Gastrocnemius medialis (tissue), 4 donors: ENCODE data around the gene GHRL. TPM values are rescaled to one million over a fixed set of nuclear protein-coding genes. Genes with fewer than 3 reads are reported as not detected.

Experiments used
- ATAC-seq, 2 donors: fragments of 150-250 bp; one replicate each; pipeline ENCODE4 v1.9.1; 2016
- DNase-seq, 2 donors: peaks; one replicate each; pipeline ENCODE4 v3.0.0-alpha.2; 2019
- H3K27ac ChIP-seq, 4 donors: fragments of 200-600 bp; sonication (generic); 1 replicate in 1 of 4; 2 replicates in 3 of 4; pipeline ENCODE4 v1.5.1; 2016 to 2018; ENCODE audit warnings: mild to moderate bottlenecking in 2 of 4, moderate library complexity in 1 of 4
- H3K27me3 ChIP-seq, 3 donors: fragments of 200-600 bp; sonication (generic) in 2 of 3; 1 replicate in 1 of 3; 2 replicates in 2 of 3; pipeline versions ENCODE4 v1.5.1 to v1.6.0; 2016 to 2019; ENCODE audit warnings: mild to moderate bottlenecking in 1 of 3, moderate library complexity in 1 of 3
- H3K36me3 ChIP-seq, 2 donors: fragments of 200-600 bp; sonication (generic) in 1 of 2; one replicate each; pipeline ENCODE4 v1.5.1; 2017 to 2018
- H3K4me1 ChIP-seq, 2 donors: fragments of 200-600 bp; sonication (generic) in 1 of 2; one replicate each; pipeline ENCODE4 v1.5.1; 2016 to 2017; ENCODE audit warnings: mild to moderate bottlenecking in 2 of 2
- H3K4me3 ChIP-seq, 4 donors: fragments of 200-600 bp; sonication (generic) in 3 of 4; 1 replicate in 1 of 4; 2 replicates in 3 of 4; pipeline ENCODE4 v1.5.1; 2016 to 2019; ENCODE audit warnings: mild to moderate bottlenecking in 2 of 4
- H3K9me3 ChIP-seq, 3 donors: fragments of 200-600 bp; sonication (generic) in 2 of 3; 1 replicate in 1 of 3; 2 replicates in 2 of 3; pipeline ENCODE4 v1.5.1; 2016 to 2019
- POLR2A ChIP-seq, 2 donors: fragments of 450-650 bp; IDR thresholded peaks; one replicate each; pipeline ENCODE4 v1.6.1; 2017; ENCODE audit warnings: antibody characterized with exemption in 2 of 2, mild to moderate bottlenecking in 2 of 2, moderate library complexity in 2 of 2
- in situ Hi-C, 4 donors: fragments of 200-750 bp; cut with MboI; loops; one replicate each; pipeline versions ENCODE4 v1.15.0 to v1.8.0; 2017; ENCODE audit warnings: low sequenced_read_pairs in 4 of 4
- intact Hi-C: fragments of 100-400 bp; cut with DNase I; formaldehyde crosslinking; loops from one replicate; pipeline ENCODE4 v1.15.1; 2023; ENCODE audit warnings: low total_unique reads
- total RNA-seq, 4 donors: library from RNA; depleted of rRNA; stranded (reverse); fragments of >200 nt; gene quantifications; one replicate each; pipeline versions ENCODE4 v1.1.0 to v1.2.3, GENCODE V29; 2016
- TF ChIP-seq, protein P1 (sequence below), 5 experiments: fragments of 450-650 bp in 3 of 5; fragments of 200-600 bp in 2 of 5; sonication (generic) in 2 of 5; IDR thresholded peaks in 4 of 5; conservative IDR thresholded peaks in 1 of 5; 1 replicate in 4 of 5; 2 replicates in 1 of 5; pipeline ENCODE4 v1.5.1; 2016 to 2019; ENCODE audit warnings: antibody characterized with exemption in 5 of 5, mild to moderate bottlenecking in 3 of 5, moderate library complexity in 3 of 5

GHRL gene
- total RNA-seq, 4 donors from 2014 or later, result not detected

GRCh38 chr3:10330319-10330718, 37.6 kb upstream of the GHRL start:
- Histone ChIP-seq H3K27ac (peak overlapping the region in 3 of 4 donors; percentile 15 to 71 (median 66)), H3K9me3 (no peaks in the 10 kb centered on the region), H3K27me3 (no peaks in the 10 kb centered on the region), H3K4me1 (peaks cover 25 to 29% of the 10 kb centered on the region in 2 donors), H3K36me3 (no peaks in the 10 kb centered on the region), H3K4me3 (no peak overlapping the region)
- DNase-seq (no peak), ATAC-seq (no peak)
- in situ Hi-C loops (no loop called here), intact Hi-C loops (no loop called here)
- TF ChIP-seq, protein P1, sequence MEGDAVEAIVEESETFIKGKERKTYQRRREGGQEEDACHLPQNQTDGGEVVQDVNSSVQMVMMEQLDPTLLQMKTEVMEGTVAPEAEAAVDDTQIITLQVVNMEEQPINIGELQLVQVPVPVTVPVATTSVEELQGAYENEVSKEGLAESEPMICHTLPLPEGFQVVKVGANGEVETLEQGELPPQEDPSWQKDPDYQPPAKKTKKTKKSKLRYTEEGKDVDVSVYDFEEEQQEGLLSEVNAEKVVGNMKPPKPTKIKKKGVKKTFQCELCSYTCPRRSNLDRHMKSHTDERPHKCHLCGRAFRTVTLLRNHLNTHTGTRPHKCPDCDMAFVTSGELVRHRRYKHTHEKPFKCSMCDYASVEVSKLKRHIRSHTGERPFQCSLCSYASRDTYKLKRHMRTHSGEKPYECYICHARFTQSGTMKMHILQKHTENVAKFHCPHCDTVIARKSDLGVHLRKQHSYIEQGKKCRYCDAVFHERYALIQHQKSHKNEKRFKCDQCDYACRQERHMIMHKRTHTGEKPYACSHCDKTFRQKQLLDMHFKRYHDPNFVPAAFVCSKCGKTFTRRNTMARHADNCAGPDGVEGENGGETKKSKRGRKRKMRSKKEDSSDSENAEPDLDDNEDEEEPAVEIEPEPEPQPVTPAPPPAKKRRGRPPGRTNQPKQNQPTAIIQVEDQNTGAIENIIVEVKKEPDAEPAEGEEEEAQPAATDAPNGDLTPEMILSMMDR (IDR thresholded peaks at IDR 0.05 in 4 of 5, conservative IDR thresholded peaks at IDR 0.05 in 1 of 5), result no peak
- TF ChIP-seq POLR2A (IDR thresholded peaks at IDR 0.05), result no peak

- DNase-seq, result peak in 1 of 2 donors; percentile 65
- intact Hi-C loops (no loop called here), in situ Hi-C loops (no loop called here)
These were observed 36.8 kb upstream of the GHRL start for GRCh38 chr3:10329495-10330015.

DNA sequence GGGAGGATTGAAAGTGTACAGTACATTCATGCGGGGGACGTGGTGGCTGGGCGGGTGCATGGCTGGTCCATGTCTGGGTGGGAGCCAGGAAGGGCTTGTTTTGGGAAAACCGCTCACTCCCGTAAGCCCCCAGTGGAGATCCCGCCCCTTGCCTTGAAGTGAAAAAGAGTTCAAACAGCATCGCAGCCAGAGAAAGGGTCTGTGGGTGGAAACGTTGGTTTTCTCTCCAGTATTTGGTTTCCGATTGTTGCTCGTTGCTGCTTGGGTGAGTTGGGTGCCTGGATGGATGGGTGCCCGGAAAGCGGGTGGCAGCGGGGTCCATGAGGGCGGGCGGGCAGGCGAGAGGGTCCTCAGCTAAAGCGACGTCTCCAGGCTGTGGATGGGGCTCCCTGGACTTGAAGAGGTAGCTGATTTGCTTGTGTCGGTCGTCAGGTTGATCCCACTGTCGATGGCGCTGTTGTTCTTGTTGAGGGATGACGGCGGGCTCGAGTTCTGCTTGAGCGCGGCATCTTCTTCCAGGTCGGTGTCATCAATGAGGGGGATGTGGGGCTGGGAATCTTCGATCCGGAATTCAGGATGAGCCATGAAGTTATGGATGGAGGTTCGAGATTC, 35.8 kb upstream of the GHRL start:
- Histone ChIP-seq H3K27ac (no peak overlapping the region), H3K27me3 (no peaks in the 10 kb centered on the region), H3K9me3 (no peaks in the 10 kb centered on the region), H3K36me3 (no peaks in the 10 kb centered on the region), H3K4me1 (peaks cover 12 to 13% of the 10 kb centered on the region in 2 donors), H3K4me3 (no peak overlapping the region)
- TF ChIP-seq, protein P1 (IDR thresholded peaks at IDR 0.05 in 4 of 5, conservative IDR thresholded peaks at IDR 0.05 in 1 of 5), result no peak
- no peak for TF ChIP-seq POLR2A (IDR thresholded peaks at IDR 0.05)
- intact Hi-C loops (no loop called here), in situ Hi-C loops (no loop called here)
- ATAC-seq, result no peak
- DNase-seq, result no peak

More at GRCh38 chr3:10329495-10330015, 36.8 kb upstream of the GHRL start:
- Histone ChIP-seq H3K27me3 (no peaks in the 10 kb centered on the region), H3K4me3 (no peak overlapping the region), H3K36me3 (no peaks in the 10 kb centered on the region), H3K27ac (peak overlapping the region; percentile 15 to 71 (median 49)), H3K4me1 (peaks cover 19 to 22% of the 10 kb centered on the region in 2 donors), H3K9me3 (no peaks in the 10 kb centered on the region)
- TF ChIP-seq, protein P1 (IDR thresholded peaks at IDR 0.05 in 4 of 5, conservative IDR thresholded peaks at IDR 0.05 in 1 of 5), result no peak
- TF ChIP-seq POLR2A (IDR thresholded peaks at IDR 0.05), result no peak
- ATAC-seq, result peak in 1 of 2 donors; percentile 29

DNA sequence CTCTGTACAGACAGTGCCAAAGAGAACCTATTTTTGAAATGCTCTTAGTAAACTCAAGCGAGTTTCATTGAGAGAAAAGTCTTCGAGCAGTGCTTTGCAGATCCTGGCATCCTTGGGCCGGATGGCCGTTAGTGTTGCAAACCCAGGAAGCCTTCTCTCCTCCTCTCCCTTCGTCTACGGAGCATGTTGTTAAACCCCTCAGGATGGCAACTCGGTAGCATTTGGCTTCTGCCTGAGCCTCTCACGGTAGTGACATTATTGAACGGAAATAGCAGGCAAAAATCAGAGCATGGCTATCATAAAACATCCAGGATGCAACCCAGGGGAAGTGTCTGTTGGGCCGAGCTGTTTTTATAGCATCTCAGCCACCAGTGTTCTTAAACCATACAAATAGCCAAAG, 34.8 kb upstream of the GHRL start:
- no peak overlapping the region for H3K4me3 ChIP-seq
- no peaks in the 10 kb centered on the region for H3K27me3 ChIP-seq
- ATAC-seq, result no peak
- in situ Hi-C loops, result no loop called here
- no peak overlapping the region for H3K27ac ChIP-seq
- TF ChIP-seq, protein P1 (IDR thresholded peaks at IDR 0.05 in 4 of 5, conservative IDR thresholded peaks at IDR 0.05 in 1 of 5), result no peak
- TF ChIP-seq POLR2A (IDR thresholded peaks at IDR 0.05), result no peak
- no peaks in the 10 kb centered on the region for H3K9me3 ChIP-seq
- DNase-seq, result no peak
- intact Hi-C loops, result no loop called here
- no peaks in the 10 kb centered on the region for H3K36me3 ChIP-seq
- H3K4me1 ChIP-seq, result peaks cover 9% of the 10 kb centered on the region in 2 donors
